Gastrocnemius medialis (tissue), 4 donors: ENCODE results near the gene NABP1. TPM values are rescaled to one million over a fixed set of nuclear protein-coding genes. Genes with fewer than 3 reads are reported as not detected.

Experiments
- ATAC-seq, 2 donors: fragments of 150-250 bp; one replicate each; pipeline ENCODE4 v1.9.1; 2016
- DNase-seq, 2 donors: peaks; one replicate each; pipeline ENCODE4 v3.0.0-alpha.2; 2019
- H3K27ac ChIP-seq, 4 donors: fragments of 200-600 bp; sonication (generic); 1 replicate in 1 of 4; 2 replicates in 3 of 4; pipeline ENCODE4 v1.5.1; 2016 to 2018; ENCODE audit warnings: mild to moderate bottlenecking in 2 of 4, moderate library complexity in 1 of 4
- H3K27me3 ChIP-seq, 3 donors: fragments of 200-600 bp; sonication (generic) in 2 of 3; 1 replicate in 1 of 3; 2 replicates in 2 of 3; pipeline versions ENCODE4 v1.5.1 to v1.6.0; 2016 to 2019; ENCODE audit warnings: mild to moderate bottlenecking in 1 of 3, moderate library complexity in 1 of 3
- H3K36me3 ChIP-seq, 2 donors: fragments of 200-600 bp; sonication (generic) in 1 of 2; one replicate each; pipeline ENCODE4 v1.5.1; 2017 to 2018
- H3K4me1 ChIP-seq, 2 donors: fragments of 200-600 bp; sonication (generic) in 1 of 2; one replicate each; pipeline ENCODE4 v1.5.1; 2016 to 2017; ENCODE audit warnings: mild to moderate bottlenecking in 2 of 2
- H3K4me3 ChIP-seq, 4 donors: fragments of 200-600 bp; sonication (generic) in 3 of 4; 1 replicate in 1 of 4; 2 replicates in 3 of 4; pipeline ENCODE4 v1.5.1; 2016 to 2019; ENCODE audit warnings: mild to moderate bottlenecking in 2 of 4
- H3K9me3 ChIP-seq, 3 donors: fragments of 200-600 bp; sonication (generic) in 2 of 3; 1 replicate in 1 of 3; 2 replicates in 2 of 3; pipeline ENCODE4 v1.5.1; 2016 to 2019
- CTCF ChIP-seq, 5 experiments: fragments of 450-650 bp in 3 of 5; fragments of 200-600 bp in 2 of 5; sonication (generic) in 2 of 5; IDR thresholded peaks in 4 of 5; conservative IDR thresholded peaks in 1 of 5; 1 replicate in 4 of 5; 2 replicates in 1 of 5; pipeline ENCODE4 v1.5.1; 2016 to 2019; ENCODE audit warnings: antibody characterized with exemption in 5 of 5, mild to moderate bottlenecking in 3 of 5, moderate library complexity in 3 of 5
- POLR2A ChIP-seq, 2 donors: fragments of 450-650 bp; IDR thresholded peaks; one replicate each; pipeline ENCODE4 v1.6.1; 2017; ENCODE audit warnings: antibody characterized with exemption in 2 of 2, mild to moderate bottlenecking in 2 of 2, moderate library complexity in 2 of 2
- in situ Hi-C, 4 donors: fragments of 200-750 bp; cut with MboI; loops; one replicate each; pipeline versions ENCODE4 v1.15.0 to v1.8.0; 2017; ENCODE audit warnings: low sequenced_read_pairs in 4 of 4
- intact Hi-C: fragments of 100-400 bp; cut with DNase I; formaldehyde crosslinking; loops from one replicate; pipeline ENCODE4 v1.15.1; 2023; ENCODE audit warnings: low total_unique reads
- total RNA-seq, 4 donors: library from RNA; depleted of rRNA; stranded (reverse); fragments of >200 nt; gene quantifications; one replicate each; pipeline versions ENCODE4 v1.1.0 to v1.2.3, GENCODE V29; 2016

NABP1 gene
- total RNA-seq, result 1 to 10 TPM in 3 of 4 donors, under 1 TPM in 1; 0.63 to 5.5 (median 4.0) TPM

- Histone ChIP-seq H3K27ac (peak within 1 kb of the TSS; percentile 86 to 97 (median 92)), H3K4me3 (peak within 1 kb of the TSS; percentile 68 to 90 (median 84)), H3K4me1 (peaks cover 3 to 25% of the 10 kb centered on the region in 2 donors), H3K27me3 (no peaks in the 10 kb centered on the region), H3K9me3 (no peaks in the 10 kb centered on the region), H3K36me3 (peaks cover 0 to 12% of the 10 kb centered on the region in 2 donors)
- intact Hi-C loops, result loop anchor here (1.0 to 10.0 kb wide), 4 partner anchors 513 to 1033 kb away; partner anchors contain the start of genes GLS and NAB1
- DNase-seq (peak; percentile 97 to 98), ATAC-seq (peak; percentile 88 to 89)
- TF ChIP-seq CTCF (IDR thresholded peaks at IDR 0.05 in 4 of 5, conservative IDR thresholded peaks at IDR 0.05 in 1 of 5), result no peak
- peak; percentile 98 to 99 for TF ChIP-seq POLR2A (IDR thresholded peaks at IDR 0.05)
- in situ Hi-C loops, result loop anchor here in 2 of 4 donors (25.0 kb wide), 2 partner anchors 516 to 666 kb away; partner anchors contain the start of genes STAT1 (in 2 of the 2) and STAT4 (in 1 of the 2)
These were observed at the start of gene NABP1 for GRCh38 chr2:191677646-191678436. NABP1 (plus strand) TSS chr2:191678136; CDS start chr2:191678615, 479 bp downstream.

- H3K27me3 ChIP-seq, result no peaks in the 10 kb centered on the region
- DNase-seq (no peak), ATAC-seq (no peak)
- no peaks in the 10 kb centered on the region for H3K9me3 ChIP-seq
- in situ Hi-C loops (no loop called here), intact Hi-C loops (no loop called here)
- no peak overlapping the region for H3K4me3 ChIP-seq
- H3K36me3 ChIP-seq, result no peaks in the 10 kb centered on the region
- H3K27ac ChIP-seq, result no peak overlapping the region
- no peaks in the 10 kb centered on the region for H3K4me1 ChIP-seq
- no peak for TF ChIP-seq POLR2A (IDR thresholded peaks at IDR 0.05)
These were observed 48.9 kb upstream of the NABP1 start for GRCh38 chr2:191629001-191629453.

- ATAC-seq (no peak), DNase-seq (no peak)
- in situ Hi-C loops, result no loop called here
- H3K9me3 ChIP-seq, result no peaks in the 10 kb centered on the region
- no peaks in the 10 kb centered on the region for H3K27me3 ChIP-seq
- no peak overlapping the region for H3K4me3 ChIP-seq
- intact Hi-C loops, result no loop called here
- TF ChIP-seq CTCF (IDR thresholded peaks at IDR 0.05 in 4 of 5, conservative IDR thresholded peaks at IDR 0.05 in 1 of 5) (no peak), POLR2A (IDR thresholded peaks at IDR 0.05) (no peak)
- H3K27ac ChIP-seq, result no peak overlapping the region
- H3K4me1 ChIP-seq, result no peaks in the 10 kb centered on the region
- H3K36me3 ChIP-seq, result no peaks in the 10 kb centered on the region
These were observed 47.8 kb upstream of the NABP1 start for GRCh38 chr2:191629976-191630712.

- DNase-seq, result no peak
- Histone ChIP-seq H3K9me3 (no peaks in the 10 kb centered on the region), H3K27ac (no peak overlapping the region), H3K27me3 (no peaks in the 10 kb centered on the region), H3K4me3 (no peak overlapping the region), H3K4me1 (no peaks in the 10 kb centered on the region), H3K36me3 (no peaks in the 10 kb centered on the region)
- in situ Hi-C loops, result no loop called here
- no peak for TF ChIP-seq CTCF (IDR thresholded peaks at IDR 0.05 in 4 of 5, conservative IDR thresholded peaks at IDR 0.05 in 1 of 5)
- TF ChIP-seq POLR2A (IDR thresholded peaks at IDR 0.05), result no peak
- no peak for ATAC-seq
- intact Hi-C loops, result no loop called here
These were observed 46.2 kb upstream of the NABP1 start for GRCh38 chr2:191631754-191632153.

- ATAC-seq, result no peak
These were observed 45.5 kb upstream of the NABP1 start for GRCh38 chr2:191632426-191632825.

More at GRCh38 chr2:191632426-191632825, 45.5 kb upstream of the NABP1 start:
- Histone ChIP-seq H3K27ac (no peak overlapping the region), H3K9me3 (no peaks in the 10 kb centered on the region), H3K4me1 (peaks cover 0 to 2% of the 10 kb centered on the region in 2 donors), H3K27me3 (no peaks in the 10 kb centered on the region), H3K4me3 (no peak overlapping the region), H3K36me3 (no peaks in the 10 kb centered on the region)
- intact Hi-C loops, result no loop called here
- in situ Hi-C loops, result no loop called here
- TF ChIP-seq CTCF (IDR thresholded peaks at IDR 0.05 in 4 of 5, conservative IDR thresholded peaks at IDR 0.05 in 1 of 5) (no peak), POLR2A (IDR thresholded peaks at IDR 0.05) (no peak)
- DNase-seq, result no peak
